NCI-H146 (cell line): ENCODE results near the gene SLC16A8.
A peak's percentile ranks its signal among the peaks of the same experiment; 100 is the strongest.

Experiments
- DNase-seq: peaks from one replicate; lab custom pipeline; 2025; lab: John Stamatoyannopoulos, UW

Gene SLC16A8

DNA sequence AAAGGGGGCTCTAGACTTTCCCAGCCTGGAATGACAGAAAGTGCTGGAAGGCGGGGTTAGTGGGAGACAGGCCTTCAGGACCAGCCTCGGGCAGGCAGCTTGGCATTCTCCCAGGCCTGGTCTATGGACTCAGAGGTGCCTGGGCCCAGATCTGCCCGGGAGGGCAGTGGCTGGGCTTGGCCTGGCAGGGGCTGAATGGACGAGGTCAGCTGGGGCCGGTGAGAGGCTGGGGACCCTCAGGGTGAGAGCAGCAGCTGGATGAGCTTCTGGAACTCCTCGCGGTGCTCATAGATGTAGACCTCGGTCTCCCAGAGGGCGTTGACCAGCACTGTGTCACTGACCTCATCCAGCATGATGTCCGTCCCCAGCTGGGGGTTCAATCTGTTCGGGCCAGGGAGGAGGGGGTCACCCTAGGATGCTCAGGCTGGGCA is 28.0 kb upstream of the SLC16A8 start:
- no peak for DNase-seq

DNA sequence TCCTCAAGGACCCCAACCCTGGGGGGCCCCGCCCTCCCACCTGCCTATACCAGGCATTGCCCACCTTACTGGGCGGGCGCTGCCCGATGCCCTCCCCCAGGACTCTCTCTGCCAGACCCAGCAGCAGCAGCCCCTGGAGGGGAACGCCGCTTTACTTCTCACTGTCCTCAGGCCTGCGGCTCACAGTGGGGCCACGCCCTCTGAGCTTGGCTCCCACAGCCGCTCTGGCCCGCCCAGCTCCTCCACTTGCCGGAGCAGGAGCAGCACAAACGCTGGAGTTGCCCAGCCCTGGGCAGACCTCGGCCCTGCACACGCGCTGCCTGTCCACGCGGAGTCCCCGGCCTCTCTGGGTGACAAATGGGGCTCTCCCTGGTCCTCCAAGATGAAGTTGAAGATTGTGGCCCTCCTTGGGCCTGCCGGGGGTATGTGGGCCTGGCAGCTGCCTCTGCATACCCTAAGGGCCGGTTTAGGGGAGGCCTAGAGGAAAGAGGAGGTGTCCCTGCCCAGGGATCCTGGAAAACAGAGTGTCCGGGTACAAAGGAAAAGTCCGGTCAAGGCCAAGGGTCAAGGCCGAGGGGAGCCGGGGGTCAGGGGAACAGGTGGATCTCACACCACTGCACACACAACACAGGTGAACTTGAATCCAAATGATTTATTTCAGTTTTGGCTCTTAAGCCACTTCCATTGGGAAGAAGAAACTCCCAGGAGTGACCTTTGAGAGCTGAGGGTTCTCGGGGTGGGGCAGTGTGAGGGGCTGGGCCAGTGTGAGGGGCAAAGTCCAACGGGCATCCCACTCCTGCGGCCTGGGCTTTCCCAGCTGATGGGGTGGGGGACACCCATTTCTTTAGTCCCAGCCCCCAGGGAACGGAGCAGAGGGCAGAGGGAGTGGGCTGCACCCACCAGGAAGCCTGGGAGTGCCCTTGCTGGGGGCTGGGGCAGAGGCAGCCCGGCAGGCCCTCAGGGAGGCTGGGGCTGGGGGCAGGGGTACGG is 27.2 kb upstream of the SLC16A8 start:
- no peak for DNase-seq

DNA sequence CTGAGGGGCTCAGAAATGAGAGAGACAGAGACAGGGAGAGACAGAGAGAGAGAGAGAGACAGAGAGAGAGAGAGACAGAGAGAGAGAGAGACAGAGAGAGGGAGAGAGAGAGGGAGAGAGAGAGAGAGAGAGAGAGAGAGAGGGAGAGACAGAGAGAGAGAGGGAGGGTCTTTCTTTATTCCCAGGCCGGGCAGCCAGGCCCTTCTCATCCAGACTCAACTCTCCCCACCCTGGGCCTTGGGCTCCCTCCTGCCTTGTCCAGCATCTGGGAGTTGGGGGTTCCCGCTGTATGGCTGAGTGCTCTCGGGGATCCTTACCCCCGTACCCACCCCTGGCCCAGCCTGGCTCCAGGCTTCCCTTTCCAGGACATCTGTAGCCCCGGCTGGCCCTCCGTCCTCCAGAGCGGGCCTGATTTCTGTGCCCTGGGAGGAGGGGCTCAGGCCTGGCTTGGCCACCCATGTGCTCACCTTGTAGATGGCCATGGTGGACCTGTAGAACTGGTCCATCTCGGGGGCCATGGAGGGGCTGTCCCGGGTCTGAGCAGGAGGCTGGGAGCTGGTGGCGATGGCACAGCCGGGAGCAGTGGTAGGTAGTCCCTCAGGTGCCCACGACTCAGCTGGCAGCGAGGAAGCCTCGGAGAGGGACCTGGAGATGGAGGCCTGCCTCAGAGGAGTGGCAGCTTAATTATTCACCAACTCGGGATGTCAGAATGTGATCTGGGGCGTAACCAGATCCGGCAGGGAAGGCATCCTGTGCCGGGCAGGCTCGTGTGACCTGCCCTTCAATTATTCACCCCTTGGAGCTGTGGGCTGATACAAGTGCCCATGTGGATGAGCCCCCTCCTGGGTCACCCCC is 26.3 kb upstream of the SLC16A8 start, which contains the start of gene BAIAP2L2:
Gene BAIAP2L2 (minus strand): TSS at position 677 of the 855 bp plus-strand sequence. CDS start 159 bp downstream, at position 518.
- no peak for DNase-seq

DNA sequence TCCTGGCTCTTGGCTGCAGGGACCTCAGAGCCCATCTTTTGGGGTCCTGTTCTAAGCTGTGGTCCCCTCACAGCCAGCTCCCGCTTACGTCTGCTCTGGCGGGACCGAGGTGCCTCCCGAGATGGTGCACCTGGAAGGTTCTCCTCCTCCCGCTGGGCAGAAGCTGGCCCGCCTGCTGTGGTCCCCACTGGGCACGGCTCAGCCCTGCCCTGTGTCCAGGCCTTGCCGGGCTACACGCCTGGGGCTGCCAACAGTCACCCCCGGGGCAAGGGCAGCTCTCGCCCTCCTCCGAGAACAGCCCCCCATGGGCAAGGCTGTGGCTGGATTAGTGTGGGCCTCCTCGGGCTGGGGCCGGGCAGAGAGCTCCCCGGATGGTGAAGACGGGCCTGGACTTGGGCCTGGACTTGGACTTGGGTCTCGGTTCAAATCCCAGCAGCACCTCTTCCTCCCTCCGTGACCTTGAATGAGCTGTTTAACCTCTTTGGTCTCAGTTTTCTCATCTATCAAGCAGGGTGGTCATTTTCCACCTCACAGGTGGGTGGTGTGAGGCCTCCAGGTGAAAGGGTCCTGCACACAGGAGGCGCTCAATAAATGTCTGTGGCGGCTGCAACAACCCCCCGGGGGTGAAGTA is 25.5 kb upstream of the SLC16A8 start:
- DNase-seq: peak; percentile 10

DNA sequence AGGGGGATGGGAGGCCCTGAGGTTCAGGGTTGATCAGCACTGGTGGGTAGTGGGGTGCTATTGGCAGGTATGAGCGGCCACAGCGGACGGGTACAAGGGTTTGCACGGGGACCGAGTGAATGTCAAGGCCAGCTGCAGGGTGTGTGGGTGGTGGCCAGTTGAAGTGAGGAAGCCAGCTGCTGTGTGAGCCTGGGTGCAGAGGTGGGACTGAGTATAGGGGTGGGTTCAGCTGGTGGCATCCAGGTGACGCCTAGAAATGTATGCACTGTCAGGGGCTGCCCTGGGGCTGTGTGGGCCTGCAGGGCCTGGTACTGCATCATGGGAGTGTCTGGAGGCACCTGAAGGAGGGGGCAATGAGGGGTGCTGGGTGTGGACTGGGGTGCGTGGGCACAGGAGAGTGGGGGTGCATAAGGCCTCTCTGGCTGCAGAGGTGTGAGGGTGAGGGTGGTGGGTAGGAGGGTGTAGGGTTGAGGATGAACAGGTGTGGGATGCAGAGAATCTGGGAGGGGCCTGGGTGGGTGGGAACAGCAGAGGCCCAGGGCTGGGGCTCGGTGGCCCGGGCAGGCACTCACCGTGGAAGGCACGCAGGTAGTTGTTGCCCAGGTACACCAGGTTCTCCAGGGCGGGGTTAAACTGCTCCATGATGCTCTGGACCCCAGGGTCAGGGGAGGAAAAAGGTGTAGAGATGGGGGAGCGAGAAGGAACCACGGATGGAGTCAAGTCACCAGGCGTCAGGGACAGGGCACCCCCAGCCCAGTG is 24.8 kb upstream of the SLC16A8 start:
- no peak for DNase-seq

DNA sequence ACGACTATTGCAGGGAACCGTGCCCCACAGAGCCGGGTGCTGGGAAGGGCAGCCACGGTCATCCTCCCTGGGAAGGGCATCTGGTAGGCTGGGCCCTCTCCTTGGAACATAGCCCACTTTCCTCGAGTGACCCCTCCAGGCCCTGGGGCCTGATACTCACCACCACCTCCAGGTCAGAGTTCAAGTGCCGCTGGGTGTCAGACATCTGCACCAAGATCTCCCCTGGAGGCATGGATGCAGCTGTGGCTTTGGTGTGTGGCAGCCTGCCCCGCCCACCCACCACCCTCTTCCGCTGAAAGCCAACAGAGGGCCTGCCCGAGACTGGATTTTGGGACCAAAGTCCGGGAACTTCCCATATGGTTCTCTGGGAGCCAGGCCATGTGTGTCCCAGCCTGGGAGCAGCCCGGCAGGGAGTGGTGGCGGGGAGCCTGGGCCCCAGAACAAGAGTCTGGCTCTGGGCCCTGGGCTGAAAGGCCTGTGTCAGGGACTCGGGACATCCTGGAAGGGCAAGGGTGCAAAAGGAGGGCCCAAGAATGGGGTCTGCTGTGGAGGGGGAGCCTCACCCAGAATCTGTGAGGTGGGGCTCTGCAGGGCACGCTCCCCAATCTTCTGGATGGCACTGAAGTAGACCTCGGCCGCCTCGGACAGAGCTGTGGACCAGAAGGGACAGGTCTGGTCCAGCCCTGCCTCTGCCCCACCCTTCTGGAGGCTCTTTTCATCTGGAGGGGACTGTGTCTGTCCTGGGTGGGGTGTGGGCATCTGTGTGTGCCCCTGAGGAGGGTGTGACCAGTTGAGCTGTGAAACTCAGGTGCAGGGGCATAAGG is 23.9 kb upstream of the SLC16A8 start:
- DNase-seq: no peak

DNA sequence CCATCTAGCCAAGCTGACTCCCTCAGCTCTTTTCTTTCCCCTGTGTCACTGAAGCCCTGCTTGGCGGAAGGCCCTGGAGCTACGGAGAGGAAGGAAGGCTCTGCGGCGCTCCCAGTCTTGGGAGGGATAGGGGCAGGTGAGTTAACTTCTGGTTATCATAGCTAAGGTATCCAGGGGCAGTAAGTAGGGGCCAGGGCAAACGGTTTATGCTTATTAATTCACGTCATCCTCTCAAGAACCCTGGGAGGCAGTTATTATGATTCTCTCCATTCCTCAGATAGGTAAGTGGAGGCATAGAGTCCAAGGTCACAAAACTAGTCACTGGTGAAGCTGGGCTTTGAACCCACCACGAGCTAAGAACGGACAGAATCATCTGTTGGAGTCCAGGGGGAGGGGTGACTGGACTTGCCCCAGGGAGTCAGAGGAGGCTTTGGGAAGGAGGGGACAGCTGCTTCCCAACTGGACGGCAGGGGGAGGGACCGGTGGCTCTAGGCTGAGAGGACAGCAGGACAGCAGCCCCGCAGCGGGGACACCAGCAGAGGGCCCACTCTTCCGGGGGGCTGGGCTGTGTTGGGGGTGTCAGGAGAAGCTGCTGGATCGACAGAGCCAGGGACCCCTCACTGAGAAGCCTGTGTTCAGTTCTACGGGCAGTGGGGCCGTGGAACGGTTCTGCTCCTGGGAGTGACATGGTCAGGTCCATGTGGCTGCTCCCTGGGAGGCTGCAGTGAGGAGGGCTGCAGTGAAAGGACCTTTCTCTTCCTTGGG is 23.0 kb upstream of the SLC16A8 start:
- DNase-seq: no peak

DNA sequence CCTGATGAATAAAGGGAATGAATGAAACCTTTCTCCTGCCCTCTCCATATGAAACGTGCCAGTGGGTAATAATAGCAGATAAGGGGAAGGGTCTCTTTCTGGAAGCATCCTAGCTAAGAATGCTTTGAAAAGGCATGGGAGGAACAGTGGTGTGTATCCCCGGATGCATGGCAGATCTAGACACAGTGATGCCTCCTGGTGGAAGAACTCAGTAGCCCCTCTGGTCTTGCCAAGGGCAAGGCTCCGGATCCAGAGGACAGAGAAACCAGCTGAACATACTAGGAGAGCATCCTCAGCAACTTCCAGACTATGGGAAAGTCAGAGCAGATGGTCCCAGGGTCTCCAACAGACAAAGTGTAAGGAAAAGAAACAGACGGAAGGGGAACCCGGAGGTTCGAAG is 20.1 kb upstream of the SLC16A8 start:
- DNase-seq: no peak

DNA sequence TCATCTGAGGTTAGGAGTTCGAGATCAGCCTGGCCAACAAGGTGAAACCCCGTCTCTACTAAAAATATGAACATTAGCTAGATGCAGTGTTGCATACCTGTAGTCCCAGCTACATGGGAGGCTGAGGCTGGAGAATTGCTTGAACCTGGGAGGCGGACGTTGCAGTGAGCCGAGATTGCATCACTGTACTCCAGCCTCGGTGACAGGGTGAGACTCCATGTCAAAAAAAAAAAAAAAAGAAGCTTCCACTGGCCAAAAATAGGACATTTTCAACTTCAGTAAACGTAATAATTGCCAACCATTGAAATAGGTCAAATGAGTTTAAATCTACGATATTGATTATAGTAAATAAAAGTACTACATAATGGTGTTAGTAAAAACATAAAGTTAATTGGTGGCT is 19.7 kb upstream of the SLC16A8 start:
- DNase-seq: no peak

DNA sequence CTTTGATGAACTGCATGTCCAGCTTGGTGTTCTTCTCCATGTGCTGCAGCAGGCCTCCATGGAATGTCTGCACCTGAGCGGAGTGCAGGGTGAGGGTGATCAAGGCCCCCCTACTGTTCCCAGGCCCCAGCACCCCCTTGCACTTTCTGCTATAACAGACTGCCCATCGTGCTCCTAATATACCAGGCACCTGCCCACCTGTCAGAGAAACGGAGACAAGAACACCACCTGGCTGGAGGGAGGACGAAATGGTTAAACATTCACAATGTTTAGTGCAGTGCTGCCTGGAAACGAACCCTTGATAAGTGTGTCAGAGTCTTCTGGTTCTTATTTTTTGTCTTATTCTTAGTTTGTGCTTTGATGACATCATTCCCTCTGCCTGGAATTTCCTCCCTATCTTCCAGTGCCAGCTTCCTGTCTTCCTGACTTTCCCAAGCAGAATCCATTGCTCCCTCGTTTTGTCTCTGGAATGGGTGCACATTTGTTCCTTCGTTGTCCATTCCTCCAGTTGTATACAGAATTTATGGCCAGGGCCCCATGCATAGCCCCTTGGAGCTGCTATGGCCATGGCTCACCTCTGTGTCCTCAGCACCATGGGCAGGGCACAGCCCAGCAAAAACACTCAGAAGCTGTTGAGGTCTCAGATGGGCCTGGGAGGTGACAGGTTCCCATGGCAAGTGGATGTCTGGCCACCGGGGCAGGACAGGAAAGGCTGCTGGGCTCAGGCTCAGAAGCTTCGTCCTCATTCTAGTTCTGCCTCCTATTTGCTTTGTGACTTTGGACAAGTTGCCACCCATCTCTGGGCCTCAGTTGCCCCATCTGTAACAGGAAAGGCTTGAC is 14.6 kb upstream of the SLC16A8 start:
- no peak for DNase-seq

DNA sequence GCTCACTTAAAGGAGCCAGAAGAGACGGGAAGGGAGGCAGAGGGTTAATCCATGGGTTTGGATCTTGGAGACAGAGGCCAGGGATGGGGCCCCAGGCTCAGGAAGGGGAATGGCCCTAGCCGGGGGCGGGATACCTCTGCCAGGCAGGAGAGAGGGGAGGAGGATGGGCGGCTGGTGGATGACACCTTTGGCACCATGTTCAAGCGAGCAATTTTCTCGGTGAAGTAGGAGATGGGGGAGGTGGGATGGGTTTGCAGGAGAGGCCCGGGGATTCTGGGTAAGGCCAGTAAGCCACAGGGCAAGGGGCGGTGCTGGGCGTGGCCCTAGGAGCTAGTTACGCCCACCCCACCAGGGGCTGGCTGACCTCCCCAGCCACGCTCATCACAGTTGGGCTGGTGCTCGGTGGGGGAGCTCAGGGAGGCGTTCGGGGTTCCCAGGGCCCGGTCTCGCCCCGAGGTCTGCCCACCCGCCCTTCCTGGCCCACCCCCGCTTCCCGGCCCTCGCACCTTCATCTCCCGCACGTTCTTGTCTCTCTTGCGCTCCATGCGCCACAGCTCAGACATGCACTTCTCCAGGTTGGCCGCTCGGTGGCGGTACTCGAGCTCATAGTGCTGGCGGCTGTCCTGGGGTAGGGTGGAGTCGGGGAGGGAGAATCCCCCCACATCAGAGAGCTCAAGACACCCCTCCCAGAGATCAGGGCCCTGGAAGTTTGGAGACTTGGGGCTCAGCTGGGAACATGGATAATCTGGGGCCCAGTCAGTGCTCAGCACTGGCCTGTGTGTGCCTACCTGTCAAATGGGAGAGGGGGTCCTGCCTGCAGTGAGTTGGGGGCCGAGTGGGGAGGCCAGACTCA is 13.8 kb upstream of the SLC16A8 start:
- no peak for DNase-seq

DNA sequence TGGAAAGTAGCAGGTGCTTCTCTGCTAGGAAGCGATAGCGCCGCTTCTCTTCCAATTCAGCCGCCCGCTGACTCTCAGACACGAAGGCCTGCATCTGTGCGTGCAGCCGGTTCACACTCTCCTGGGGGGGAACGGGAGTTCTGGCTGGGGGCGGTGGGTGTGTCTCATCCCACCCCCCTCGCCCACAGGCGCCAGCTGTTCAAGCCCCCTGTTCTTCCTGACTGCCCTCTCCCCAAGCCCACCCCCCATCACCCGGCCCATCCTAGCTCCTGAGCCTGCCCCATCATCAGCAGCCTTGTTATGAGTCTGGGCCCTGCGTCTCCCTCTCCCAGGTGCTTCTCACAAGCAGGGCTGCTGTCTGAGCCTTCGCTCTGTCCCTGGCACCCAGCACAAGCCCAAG is 13.1 kb upstream of the SLC16A8 start:
- DNase-seq: no peak

DNA sequence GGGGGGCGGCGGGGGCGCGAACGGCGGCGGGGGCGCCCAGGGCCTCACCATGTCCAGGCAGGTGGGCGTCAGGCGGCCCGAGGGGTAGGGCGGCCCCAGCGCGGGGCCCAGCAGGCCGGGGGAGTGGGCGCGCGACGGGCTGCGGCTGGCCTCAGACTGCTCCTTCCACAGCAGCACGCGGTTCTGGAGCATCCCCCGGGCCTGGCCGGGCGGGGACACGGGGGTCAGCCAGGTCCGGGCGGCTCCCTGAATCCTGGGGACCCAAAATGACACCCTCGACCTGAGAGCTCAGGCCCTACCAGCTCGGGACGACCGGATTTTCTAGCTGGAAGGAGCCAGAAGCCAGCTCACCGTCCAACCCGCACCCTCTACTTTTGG is 5.5 kb upstream of the SLC16A8 start:
- DNase-seq: no peak

DNA sequence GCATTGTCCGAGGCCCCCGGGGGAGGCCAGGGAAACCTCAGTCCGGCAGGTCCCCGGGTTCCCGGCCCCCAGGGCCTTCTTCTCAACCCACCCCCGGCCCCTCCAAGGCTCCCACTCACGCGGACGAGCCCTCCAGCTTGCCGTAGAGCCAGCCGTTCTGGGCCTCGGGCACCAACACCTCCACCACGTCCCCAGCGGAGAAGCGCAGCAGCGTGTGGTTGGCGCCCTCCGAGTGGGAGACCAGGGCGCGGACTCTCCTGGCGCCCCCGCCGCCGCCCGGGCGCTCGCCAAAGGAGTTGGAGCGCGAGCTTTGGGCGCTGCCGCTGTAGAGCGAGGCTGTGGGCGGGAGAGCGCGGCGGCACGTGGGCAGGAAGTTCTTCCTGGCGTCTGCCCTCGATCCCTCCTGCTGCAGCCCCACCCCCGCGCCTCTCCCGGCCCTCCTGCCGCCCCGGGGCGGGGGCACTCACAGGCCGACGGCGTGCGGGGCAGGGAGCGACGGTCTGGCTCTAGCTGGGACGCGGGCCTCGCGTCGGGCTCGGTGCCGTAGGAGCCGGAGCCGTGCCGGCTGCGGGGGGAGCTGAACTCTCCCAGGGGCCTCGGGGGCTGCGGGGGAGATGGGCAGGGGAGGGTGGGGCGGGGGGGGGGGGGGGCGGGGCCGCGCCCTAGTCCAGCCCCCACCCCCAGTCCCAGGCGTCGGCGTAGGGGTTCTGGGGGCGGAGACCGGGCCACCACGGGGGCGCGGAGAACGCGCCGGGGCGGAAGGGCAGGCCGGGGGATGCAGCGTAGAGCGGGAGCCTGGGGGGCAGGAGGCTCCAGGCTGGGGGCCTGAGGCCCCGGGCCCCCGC is 4.9 kb upstream of the SLC16A8 start:
- DNase-seq: no peak

DNA sequence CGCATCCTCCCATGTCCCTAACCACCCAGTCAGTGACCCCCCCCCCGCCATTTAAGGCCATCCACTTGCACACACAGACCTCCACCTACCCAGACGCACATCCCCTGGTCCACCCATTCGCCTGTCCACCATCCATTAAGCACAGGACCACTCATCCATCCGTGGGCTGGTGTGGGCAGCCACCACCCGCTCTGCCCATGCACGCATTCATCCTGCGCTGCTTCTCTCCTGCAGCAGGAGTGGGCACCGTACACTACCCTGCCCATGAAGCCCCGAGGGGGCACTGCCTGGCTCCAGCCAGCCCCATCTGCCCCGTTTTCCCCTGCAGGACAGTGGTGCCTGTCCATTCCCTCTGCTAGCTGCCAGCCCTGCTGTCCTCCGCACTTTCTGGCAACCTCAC is 3.9 kb upstream of the SLC16A8 start:
- DNase-seq: no peak

DNA sequence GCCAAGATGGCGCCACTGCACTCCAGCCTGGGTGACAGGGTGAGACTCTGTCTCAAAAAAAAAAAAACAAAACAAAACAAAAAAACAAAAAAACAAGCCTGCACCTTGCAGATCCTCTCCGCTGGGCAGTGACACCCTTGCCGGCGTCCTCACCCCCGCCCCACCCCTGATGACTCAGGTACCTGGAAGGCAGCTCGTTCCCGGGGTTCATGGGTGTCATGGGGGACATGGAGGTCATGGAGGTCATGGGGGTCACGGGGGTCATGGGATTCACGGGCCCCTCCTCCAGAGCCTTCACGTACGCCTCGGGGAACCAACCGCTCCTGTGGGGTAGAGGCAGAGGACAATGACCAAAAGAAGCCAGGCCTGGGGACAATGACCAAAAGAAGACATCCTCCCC is 3.0 kb upstream of the SLC16A8 start:
- no peak for DNase-seq
